ENCODE data around the gene HAND2. TPM values are rescaled to one million over a fixed set of nuclear protein-coding genes. Genes with fewer than 3 reads are reported as not detected.
A peak's percentile ranks its signal among the peaks of the same experiment; 100 is the strongest.

Gene HAND2
- total RNA-seq, 4 donors from 2014 or later, result 0.96 to 5.0 (median 3.3) TPM

GRCh38 chr4:173499658-173500535, 30.1 kb downstream of the HAND2 start:
- 50% methylated on average over 30 of the region's 38 CpGs for WGBS
- no peak for DNase-seq (ENCODE audit: low spot score in 2 of 2)
- TF ChIP-seq EP300 (IDR thresholded peaks at IDR 0.05) (no peak), POLR2AphosphoS5 (IDR thresholded peaks at IDR 0.05) (no peak), CTCF (IDR thresholded peaks at IDR 0.05) (no peak), POLR2A (IDR thresholded peaks at IDR 0.05) (no peak)
- no peak overlapping the region for H3K27ac ChIP-seq
- H3K36me3 ChIP-seq, result no peaks in the 10 kb centered on the region
- H3K27me3 ChIP-seq, result peaks cover 71% of the 10 kb centered on the region
- no peak overlapping the region for H3K4me3 ChIP-seq
- H3K9me3 ChIP-seq, result no peaks in the 10 kb centered on the region
- H3K4me1 ChIP-seq, result peaks cover 5% of the 10 kb centered on the region

GRCh38 chr4:173498771-173499170, 31.3 kb downstream of the HAND2 start:
- DNase-seq (ENCODE audit: low spot score in 2 of 2), result no peak
- no peaks in the 10 kb centered on the region for H3K9me3 ChIP-seq
- 72% methylated on average over 3 of the region's 3 CpGs for WGBS
- H3K27ac ChIP-seq, result no peak overlapping the region
- H3K4me1 ChIP-seq, result peaks cover 14% of the 10 kb centered on the region
- H3K4me3 ChIP-seq, result no peak overlapping the region
- TF ChIP-seq POLR2A (IDR thresholded peaks at IDR 0.05) (no peak), POLR2AphosphoS5 (IDR thresholded peaks at IDR 0.05) (no peak), EP300 (IDR thresholded peaks at IDR 0.05) (no peak)
- H3K27me3 ChIP-seq, result peaks cover 63% of the 10 kb centered on the region
- no peaks in the 10 kb centered on the region for H3K36me3 ChIP-seq

- no peaks in the 10 kb centered on the region for H3K9me3 ChIP-seq
- H3K4me3 ChIP-seq, result no peak overlapping the region
- H3K27ac ChIP-seq, result no peak overlapping the region
- no peak for TF ChIP-seq POLR2AphosphoS5 (IDR thresholded peaks at IDR 0.05)
- TF ChIP-seq CTCF (IDR thresholded peaks at IDR 0.05), result no peak
- TF ChIP-seq POLR2A (IDR thresholded peaks at IDR 0.05), result no peak
- no peak for TF ChIP-seq EP300 (IDR thresholded peaks at IDR 0.05)
- H3K27me3 ChIP-seq, result peaks cover 60% of the 10 kb centered on the region
- H3K4me1 ChIP-seq, result peaks cover 14% of the 10 kb centered on the region
- no peak for DNase-seq (ENCODE audit: low spot score in 2 of 2)
- 94% methylated on average over 1 of the region's 1 CpG for WGBS
- no peaks in the 10 kb centered on the region for H3K36me3 ChIP-seq
Measured at GRCh38 chr4:173498023-173498422, 32.0 kb downstream of the HAND2 start.

GRCh38 chr4:173494013-173494970, 35.7 kb downstream of the HAND2 start:
- H3K27me3 ChIP-seq, result peaks cover 30% of the 10 kb centered on the region
- DNase-seq (ENCODE audit: low spot score in 2 of 2), result no peak
- no peaks in the 10 kb centered on the region for H3K36me3 ChIP-seq
- H3K9me3 ChIP-seq, result no peaks in the 10 kb centered on the region
- WGBS, result 31% methylated on average over 40 of the region's 40 CpGs
- TF ChIP-seq CTCF (IDR thresholded peaks at IDR 0.05) (peak; percentile 33 to 69), POLR2AphosphoS5 (IDR thresholded peaks at IDR 0.05) (no peak)
- H3K27ac ChIP-seq, result no peak overlapping the region
- peaks cover 18% of the 10 kb centered on the region for H3K4me1 ChIP-seq
- H3K4me3 ChIP-seq, result peak overlapping the region; percentile 44

- no peak for TF ChIP-seq CTCF (IDR thresholded peaks at IDR 0.05)
- TF ChIP-seq EP300 (IDR thresholded peaks at IDR 0.05), result no peak
- TF ChIP-seq POLR2A (IDR thresholded peaks at IDR 0.05), result no peak
- TF ChIP-seq POLR2AphosphoS5 (IDR thresholded peaks at IDR 0.05), result no peak
- no peaks in the 10 kb centered on the region for H3K9me3 ChIP-seq
- H3K4me3 ChIP-seq, result no peak overlapping the region
- 87% methylated on average over 4 of the region's 4 CpGs for WGBS
- H3K27ac ChIP-seq, result no peak overlapping the region
- H3K36me3 ChIP-seq, result no peaks in the 10 kb centered on the region
- H3K27me3 ChIP-seq, result peaks cover 29% of the 10 kb centered on the region
- no peak for DNase-seq (ENCODE audit: low spot score in 2 of 2)
- H3K4me1 ChIP-seq, result peaks cover 18% of the 10 kb centered on the region
Measured at GRCh38 chr4:173493041-173493440, 37.0 kb downstream of the HAND2 start.
